ENCODE measurements around the gene DMAC2L. TPM values are rescaled to one million over a fixed set of nuclear protein-coding genes. Genes with fewer than 3 reads are reported as not detected.

DMAC2L gene
- total RNA-seq, 4 donors from 2014 or later, result 3.0 to 18.9 (median 9.2) TPM

- Histone ChIP-seq H3K36me3 (no peaks in the 10 kb centered on the region), H3K27me3 (no peaks in the 10 kb centered on the region), H3K27ac (peak overlapping the region; percentile 12 to 75 (median 74)), H3K4me1 (peaks cover 7 to 68% (median 28%) of the 10 kb centered on the region in 4 donors), H3K4me3 (no peak overlapping the region), H3K9me3 (no peaks in the 10 kb centered on the region)
- DNase-seq, result no peak
- intact Hi-C loops (cut with DNase I; ENCODE audit: low total_unique reads), result no loop called here
- TF ChIP-seq CTCF (IDR thresholded peaks at IDR 0.05), result no peak
- WGBS, 2 donors (ENCODE audit: low coverage in 1 of 2), result 71 to 85% methylated on average over 1 to 7 of the region's 7 CpGs
- in situ Hi-C loops (cut with MboI; ENCODE audit: low pct_ligation_motif_present in 1 of 4, low pct_unique_long_range_greater_than_20kb in 1 of 4, low sequenced_read_pairs in 3 of 4), result loop anchor here in 1 of 4 donors (10.0 kb wide), 1 partner anchor 61 kb away; no protein-coding TSS in a partner anchor
Measured at GRCh38 chr14:50344116-50344775, 32.1 kb downstream of the DMAC2L start.

GRCh38 chr14:50344876-50345563 is 32.9 kb downstream of the DMAC2L start:
- Histone ChIP-seq H3K27ac (peak overlapping the region; percentile 12 to 75 (median 56)), H3K4me1 (peaks cover 7 to 60% (median 26%) of the 10 kb centered on the region in 4 donors), H3K4me3 (no peak overlapping the region), H3K9me3 (no peaks in the 10 kb centered on the region), H3K36me3 (no peaks in the 10 kb centered on the region), H3K27me3 (no peaks in the 10 kb centered on the region)
- intact Hi-C loops (cut with DNase I; ENCODE audit: low total_unique reads) (no loop called here), in situ Hi-C loops (cut with MboI; ENCODE audit: low pct_ligation_motif_present in 1 of 4, low pct_unique_long_range_greater_than_20kb in 1 of 4, low sequenced_read_pairs in 3 of 4) (loop anchor here in 1 of 4 donors (10.0 kb wide), 1 partner anchor 60 kb away; no protein-coding TSS in a partner anchor)
- no peak for DNase-seq
- TF ChIP-seq EP300 (IDR thresholded peaks at IDR 0.05; ENCODE audit: low read depth) (no peak), CTCF (IDR thresholded peaks at IDR 0.05) (no peak), POLR2AphosphoS5 (IDR thresholded peaks at IDR 0.05) (no peak), POLR2A (IDR thresholded peaks at IDR 0.05) (no peak)
- WGBS, 2 donors (ENCODE audit: low coverage in 1 of 2), result 54 to 65% methylated on average over 2 to 4 of the region's 4 CpGs

- peak overlapping the region; percentile 12 to 75 (median 56) for H3K27ac ChIP-seq
- no peak overlapping the region for H3K4me3 ChIP-seq
- 63 to 68% methylated on average over 5 to 6 of the region's 6 CpGs for WGBS, 2 donors (ENCODE audit: low coverage in 1 of 2)
- in situ Hi-C loops (cut with MboI; ENCODE audit: low pct_ligation_motif_present in 1 of 4, low pct_unique_long_range_greater_than_20kb in 1 of 4, low sequenced_read_pairs in 3 of 4), result loop anchor here in 1 of 4 donors (10.0 kb wide), 1 partner anchor 59 kb away; no protein-coding TSS in a partner anchor
- H3K4me1 ChIP-seq, result peaks cover 7 to 57% (median 26%) of the 10 kb centered on the region in 4 donors
- TF ChIP-seq EP300 (IDR thresholded peaks at IDR 0.05; ENCODE audit: low read depth), result no peak
- TF ChIP-seq CTCF (IDR thresholded peaks at IDR 0.05), result no peak
- TF ChIP-seq POLR2A (IDR thresholded peaks at IDR 0.05), result no peak
- TF ChIP-seq POLR2AphosphoS5 (IDR thresholded peaks at IDR 0.05), result no peak
- no peaks in the 10 kb centered on the region for H3K27me3 ChIP-seq
- no peaks in the 10 kb centered on the region for H3K36me3 ChIP-seq
- intact Hi-C loops (cut with DNase I; ENCODE audit: low total_unique reads), result no loop called here
- no peak for DNase-seq
- no peaks in the 10 kb centered on the region for H3K9me3 ChIP-seq
Measured at GRCh38 chr14:50345846-50346422, 33.8 kb downstream of the DMAC2L start.

- H3K9me3 ChIP-seq, result no peaks in the 10 kb centered on the region
- in situ Hi-C loops (cut with MboI; ENCODE audit: low pct_ligation_motif_present in 1 of 4, low pct_unique_long_range_greater_than_20kb in 1 of 4, low sequenced_read_pairs in 3 of 4) (loop anchor here in 1 of 4 donors (10.0 kb wide), 1 partner anchor 57 kb away; no protein-coding TSS in a partner anchor), intact Hi-C loops (cut with DNase I; ENCODE audit: low total_unique reads) (no loop called here)
- TF ChIP-seq CTCF (IDR thresholded peaks at IDR 0.05), result no peak
- no peak for TF ChIP-seq EP300 (IDR thresholded peaks at IDR 0.05; ENCODE audit: low read depth)
- TF ChIP-seq POLR2A (IDR thresholded peaks at IDR 0.05), result no peak
- no peak for TF ChIP-seq POLR2AphosphoS5 (IDR thresholded peaks at IDR 0.05)
- peak overlapping the region in 1 of 4 donors; percentile 0 for H3K27ac ChIP-seq
- no peaks in the 10 kb centered on the region for H3K27me3 ChIP-seq
- H3K36me3 ChIP-seq, result no peaks in the 10 kb centered on the region
- no peak overlapping the region for H3K4me3 ChIP-seq
- DNase-seq, result no peak
- peaks cover 7 to 48% (median 20%) of the 10 kb centered on the region in 4 donors for H3K4me1 ChIP-seq
- WGBS, 2 donors (ENCODE audit: low coverage in 1 of 2), result 0 to 100% methylated on average over 1 of the region's 1 CpG
Measured at GRCh38 chr14:50347521-50347920, 35.4 kb downstream of the DMAC2L start.

All from transverse colon (tissue), 4 donors.